ENCODE results near the gene TREML4.
"Not testable (repeated sequence)": the region's sequence is repeated elsewhere in the genome, so short reads cannot be mapped to it uniquely, and the experiment has no call there.

The TREML4 gene

GRCh38 chr6:41204156-41204555 lies 24.0 kb upstream of the TREML4 start:
- no peak for DNase-seq

GRCh38 chr6:41208439-41209106 lies 19.6 kb upstream of the TREML4 start:
- DNase-seq = no peak

- DNase-seq = no peak
Measured at GRCh38 chr6:41209547-41210320, 18.4 kb upstream of the TREML4 start.

- DNase-seq = no peak
Measured at GRCh38 chr6:41214559-41215238, 13.4 kb upstream of the TREML4 start.

GRCh38 chr6:41215777-41216176 lies 12.4 kb upstream of the TREML4 start:
- no peak for DNase-seq

- no peak for DNase-seq
Measured at GRCh38 chr6:41216616-41217015, 11.5 kb upstream of the TREML4 start.

- no peak for DNase-seq
Measured at GRCh38 chr6:41222045-41222444, 6.1 kb upstream of the TREML4 start.

- DNase-seq = no peak
Measured at GRCh38 chr6:41222513-41222912, 5.6 kb upstream of the TREML4 start.

- DNase-seq = no peak
Measured at GRCh38 chr6:41224800-41225199, 3.3 kb upstream of the TREML4 start.

GRCh38 chr6:41226752-41227151 lies 1.4 kb upstream of the TREML4 start:
- DNase-seq = no peak

- no peak for DNase-seq
Measured at GRCh38 chr6:41228616-41229015, 467 bp downstream of the TREML4 start.

- DNase-seq = no peak
Measured at GRCh38 chr6:41229721-41230120, 1.6 kb downstream of the TREML4 start.

- DNase-seq = no peak
Measured at GRCh38 chr6:41231246-41231645, 3.1 kb downstream of the TREML4 start.

GRCh38 chr6:41232667-41233066 lies 4.5 kb downstream of the TREML4 start:
- no peak for DNase-seq

- DNase-seq = no peak
Measured at GRCh38 chr6:41236276-41236675, 8.1 kb downstream of the TREML4 start.

GRCh38 chr6:41237128-41237527 lies 9.0 kb downstream of the TREML4 start:
- DNase-seq = no peak

GRCh38 chr6:41239467-41240159 lies 11.5 kb downstream of the TREML4 start:
- DNase-seq = no peak

- DNase-seq = not testable (repeated sequence)
Measured at GRCh38 chr6:41246529-41246928, 18.4 kb downstream of the TREML4 start.

GRCh38 chr6:41247288-41247865 lies 19.2 kb downstream of the TREML4 start:
- DNase-seq = no peak

GRCh38 chr6:41247882-41248705 lies 19.9 kb downstream of the TREML4 start:
- no peak for DNase-seq
